ENCODE data around the gene CYP20A1.

DNA sequence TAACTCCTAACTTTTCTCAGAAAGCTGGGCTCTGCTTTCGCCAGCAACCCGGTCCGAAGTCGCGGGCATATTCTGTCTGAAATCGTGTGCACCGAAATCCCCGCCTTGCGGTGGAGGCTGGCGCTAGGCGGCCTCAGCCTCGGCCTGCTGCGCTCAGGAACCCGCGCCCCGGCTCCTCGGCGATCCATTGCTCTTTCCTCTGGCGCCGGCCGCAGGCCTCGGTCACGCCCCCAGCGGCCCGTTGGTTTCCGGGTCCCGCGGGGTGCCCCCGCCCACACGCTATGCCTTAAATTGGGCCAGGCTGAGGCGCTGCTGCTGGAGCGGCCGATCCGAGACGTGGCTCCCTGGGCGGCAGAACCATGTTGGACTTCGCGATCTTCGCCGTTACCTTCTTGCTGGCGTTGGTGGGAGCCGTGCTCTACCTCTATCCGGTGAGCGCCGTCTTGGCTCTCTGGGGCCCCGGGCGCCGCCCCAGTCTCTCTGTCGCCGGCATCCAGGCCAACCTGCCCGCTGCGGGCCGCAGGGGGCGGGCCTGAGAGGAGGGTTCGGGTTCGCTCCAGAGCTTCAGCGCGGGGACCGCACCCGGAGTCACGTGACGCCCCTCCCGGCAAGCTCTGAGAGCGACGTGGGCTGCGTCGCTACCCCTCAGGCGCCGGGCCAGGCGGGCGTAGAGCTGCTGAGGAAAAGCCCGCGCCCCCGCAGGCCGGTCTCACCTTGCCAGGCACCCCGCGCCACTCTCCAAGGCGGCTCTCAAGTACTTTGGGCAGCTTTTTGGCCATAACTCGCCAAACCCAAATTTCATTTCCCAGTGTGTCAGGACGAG lies at the start of gene CYP20A1:
- TF ChIP-seq, protein P1, sequence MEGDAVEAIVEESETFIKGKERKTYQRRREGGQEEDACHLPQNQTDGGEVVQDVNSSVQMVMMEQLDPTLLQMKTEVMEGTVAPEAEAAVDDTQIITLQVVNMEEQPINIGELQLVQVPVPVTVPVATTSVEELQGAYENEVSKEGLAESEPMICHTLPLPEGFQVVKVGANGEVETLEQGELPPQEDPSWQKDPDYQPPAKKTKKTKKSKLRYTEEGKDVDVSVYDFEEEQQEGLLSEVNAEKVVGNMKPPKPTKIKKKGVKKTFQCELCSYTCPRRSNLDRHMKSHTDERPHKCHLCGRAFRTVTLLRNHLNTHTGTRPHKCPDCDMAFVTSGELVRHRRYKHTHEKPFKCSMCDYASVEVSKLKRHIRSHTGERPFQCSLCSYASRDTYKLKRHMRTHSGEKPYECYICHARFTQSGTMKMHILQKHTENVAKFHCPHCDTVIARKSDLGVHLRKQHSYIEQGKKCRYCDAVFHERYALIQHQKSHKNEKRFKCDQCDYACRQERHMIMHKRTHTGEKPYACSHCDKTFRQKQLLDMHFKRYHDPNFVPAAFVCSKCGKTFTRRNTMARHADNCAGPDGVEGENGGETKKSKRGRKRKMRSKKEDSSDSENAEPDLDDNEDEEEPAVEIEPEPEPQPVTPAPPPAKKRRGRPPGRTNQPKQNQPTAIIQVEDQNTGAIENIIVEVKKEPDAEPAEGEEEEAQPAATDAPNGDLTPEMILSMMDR (conservative IDR thresholded peaks at IDR 0.05 in 1 of 2, IDR thresholded peaks at IDR 0.05 in 1 of 2; ENCODE audit: low read depth in 1 of 2, low read length in 2 of 2): peak; percentile 21 to 51
- TF ChIP-seq EZH2 (IDR thresholded peaks at IDR 0.05; ENCODE audit: low read length, missing control alignments): no peak

All from fibroblast of lung (primary cell).